MCF 10A (cell line): ENCODE measurements around the gene GRN. TPM values are rescaled to one million over a fixed set of nuclear protein-coding genes. Genes with fewer than 3 reads are reported as not detected.

Experiments
- BruUV-seq: library from RNA; stranded (reverse); fragments of 400-500 nt; replicated peaks from 2 replicates; lab custom pipeline; 2021; lab: Mats Ljungman, UMichigan
- CTCF ChIA-PET: fragments of 300-600 bp; sonication (Branson Sonifier 250); formaldehyde crosslinking; extraction: SDS; loops from one replicate; lab custom pipeline; 2021; ENCODE audit warnings: antibody characterized with exemption, inconsistent platforms; lab: Yijun Ruan, JAX
- POLR2A ChIA-PET: fragments of 300-600, 350-650 bp; sonication (Branson Sonifier 250); formaldehyde crosslinking; extraction: SDS; loops from one replicate; lab custom pipeline; 2020; ENCODE audit warnings: antibody characterized with exemption, inconsistent platforms; lab: Yijun Ruan, JAX
- DNase-seq: peaks from one replicate; pipeline ENCODE4 v3.0.0-alpha.2; 2018; ENCODE audit not compliant: unreplicated experiment
- H3K27ac Mint-ChIP-seq: one replicate; pipeline ENCODE4 v1.8.0; 2022; ENCODE audit warnings: mild to moderate bottlenecking, low read depth, mixed read lengths; ENCODE audit not compliant: unreplicated experiment
- H3K27me3 Mint-ChIP-seq: one replicate; pipeline ENCODE4 v1.8.0; 2022; ENCODE audit warnings: mixed read lengths; ENCODE audit not compliant: insufficient read depth, unreplicated experiment
- H3K36me3 Mint-ChIP-seq: one replicate; pipeline ENCODE4 v1.8.0; 2022; ENCODE audit warnings: mild to moderate bottlenecking, moderate library complexity, mixed read lengths; ENCODE audit not compliant: insufficient read depth, unreplicated experiment
- H3K4me1 Mint-ChIP-seq: one replicate; pipeline ENCODE4 v1.8.0; 2022; ENCODE audit warnings: mixed read lengths; ENCODE audit not compliant: insufficient read depth, unreplicated experiment
- H3K4me3 Mint-ChIP-seq: one replicate; pipeline ENCODE4 v1.8.0; 2022; ENCODE audit warnings: mild to moderate bottlenecking, moderate library complexity, mixed read lengths; ENCODE audit not compliant: unreplicated experiment
- H3K9me3 Mint-ChIP-seq: one replicate; pipeline ENCODE4 v1.8.0; 2022; ENCODE audit warnings: mixed read lengths; ENCODE audit not compliant: unreplicated experiment
- CTCF ChIP-seq: fragments of 200-600 bp; IDR thresholded peaks from one replicate; pipeline ENCODE4 v1.8.0; 2022; ENCODE audit warnings: antibody characterized with exemption, mild to moderate bottlenecking; ENCODE audit not compliant: unreplicated experiment
- intact Hi-C: fragments of 100-400 bp; cut with micrococcal nuclease; formaldehyde crosslinking; loops from 2 replicates; pipeline ENCODE4 v1.14.1; 2022
- total RNA-seq: library from RNA; stranded (reverse); gene quantifications from 2 replicates; pipeline ENCODE4 v1.2.3, GENCODE V29; 2022

Gene GRN
- total RNA-seq, 1 experiment from 2014 or later = 143 TPM

GRCh38 chr17:44353672-44354331, 8.7 kb downstream of the GRN start:
- Mint-ChIP-seq H3K27ac (no peak overlapping the region), H3K4me1 (no peaks in the 10 kb centered on the region), H3K4me3 (no peak overlapping the region), H3K36me3 (peaks cover 20% of the 10 kb centered on the region), H3K9me3 (no peaks in the 10 kb centered on the region), H3K27me3 (no peaks in the 10 kb centered on the region)
- no peak for TF ChIP-seq CTCF
- DNase-seq = no peak
- BruUV-seq = no TSS peak
- CTCF ChIA-PET = interaction anchor here (0.5 to 1.1 kb wide), 5 partner anchors 9 to 1478 kb away, joined by 3 to 4 read pairs (median 3); no protein-coding TSS in a partner anchor
- POLR2A ChIA-PET = interaction anchor here (0.7 to 1.1 kb wide), 2 partner anchors 149 to 152 kb away, joined by 3 read pairs; no protein-coding TSS in a partner anchor
- intact Hi-C loops = no loop called here

DNA sequence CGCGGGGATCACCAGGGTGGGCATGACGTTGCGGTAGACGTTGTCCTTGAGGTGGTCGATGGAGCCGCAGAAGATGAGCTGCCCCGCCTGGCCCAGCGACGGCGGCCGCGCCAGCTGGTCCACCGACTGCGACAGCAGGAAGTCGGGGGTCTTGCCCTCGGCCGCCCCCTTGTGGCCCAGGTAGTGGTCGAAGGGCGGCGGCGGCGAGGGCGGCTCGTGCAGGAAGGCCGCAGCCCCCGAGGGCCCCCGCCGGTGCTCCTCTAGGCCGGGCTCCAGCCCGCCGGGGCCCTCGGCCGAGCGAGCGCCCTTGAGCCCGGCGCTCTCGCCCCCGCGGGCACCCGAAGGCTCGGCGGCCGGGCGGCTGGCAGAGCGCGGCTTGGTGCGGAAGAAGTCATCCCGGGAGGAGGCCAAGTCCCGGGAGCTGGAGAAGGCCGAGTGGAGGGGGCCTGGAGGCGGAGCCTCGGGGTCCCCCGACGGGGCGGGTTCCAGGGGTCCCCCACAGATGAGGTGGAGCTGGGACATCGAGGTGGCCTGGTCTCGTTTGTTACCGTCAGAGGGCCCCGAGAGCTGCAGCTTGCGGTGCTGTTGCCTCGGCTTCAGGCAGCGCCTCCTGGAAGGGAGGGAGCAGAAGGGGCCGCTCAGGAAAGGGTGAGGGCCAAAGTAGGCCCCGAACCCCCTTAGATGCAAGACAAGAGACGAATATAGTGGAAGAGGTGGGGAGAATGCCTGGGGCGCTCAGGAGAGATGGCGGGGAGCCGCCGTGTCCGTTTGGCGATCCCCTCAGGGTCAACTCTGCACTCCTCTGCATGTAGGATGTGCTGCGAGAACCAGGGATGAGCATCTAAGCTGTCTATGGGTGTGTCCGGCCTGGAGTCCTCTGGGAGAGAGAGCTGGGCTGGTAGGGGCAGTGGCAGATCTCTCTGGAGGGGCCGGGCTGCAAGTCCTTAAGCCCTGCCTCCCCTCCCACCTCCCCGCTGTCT, 9.8 kb downstream of the GRN start:
- intact Hi-C loops = no loop called here
- BruUV-seq = no TSS peak
- Mint-ChIP-seq H3K27ac (no peak overlapping the region), H3K27me3 (no peaks in the 10 kb centered on the region), H3K9me3 (no peaks in the 10 kb centered on the region), H3K4me3 (no peak overlapping the region), H3K36me3 (peaks cover 16% of the 10 kb centered on the region), H3K4me1 (no peaks in the 10 kb centered on the region)
- POLR2A ChIA-PET = no interaction called here
- no peak for DNase-seq
- no peak for TF ChIP-seq CTCF
- CTCF ChIA-PET = interaction anchor here (0.6 kb wide), 1 partner anchor 132 kb away, joined by 3 read pairs; no protein-coding TSS in a partner anchor

DNA sequence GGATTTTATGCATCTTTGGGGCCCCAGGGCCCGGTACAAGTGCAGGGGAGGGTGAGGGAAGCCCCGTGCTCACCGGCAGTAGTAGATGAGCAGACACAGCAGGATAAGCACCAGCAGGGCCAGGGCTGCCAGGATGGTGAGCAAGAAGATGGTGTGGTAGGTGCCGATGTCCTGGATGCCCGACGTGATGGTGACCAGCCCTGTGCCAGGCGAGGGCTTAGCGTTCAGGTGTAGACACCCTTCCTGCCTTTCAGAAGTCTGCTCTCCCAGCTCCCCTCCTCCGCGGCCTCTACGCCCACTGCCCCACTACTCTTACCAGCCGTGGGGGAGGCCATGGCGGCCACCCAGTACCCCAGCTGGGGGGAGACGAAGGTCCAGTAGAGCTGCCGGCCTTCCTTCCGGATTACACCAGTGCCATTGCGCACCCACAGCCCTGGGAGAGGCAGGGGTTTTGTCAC, 10.6 kb downstream of the GRN start:
- no peak for TF ChIP-seq CTCF
- Mint-ChIP-seq H3K4me1 (no peaks in the 10 kb centered on the region), H3K9me3 (no peaks in the 10 kb centered on the region), H3K27ac (no peak overlapping the region), H3K27me3 (no peaks in the 10 kb centered on the region), H3K36me3 (peaks cover 9% of the 10 kb centered on the region), H3K4me3 (no peak overlapping the region)
- no peak for DNase-seq
- ChIA-PET POLR2A (no interaction called here), CTCF (interaction anchor here (0.8 kb wide), 1 partner anchor 138 kb away, joined by 3 read pairs; no protein-coding TSS in a partner anchor)
- intact Hi-C loops = no loop called here
- no TSS peak for BruUV-seq
